ENCODE measurements around the gene NRP1.

DNA sequence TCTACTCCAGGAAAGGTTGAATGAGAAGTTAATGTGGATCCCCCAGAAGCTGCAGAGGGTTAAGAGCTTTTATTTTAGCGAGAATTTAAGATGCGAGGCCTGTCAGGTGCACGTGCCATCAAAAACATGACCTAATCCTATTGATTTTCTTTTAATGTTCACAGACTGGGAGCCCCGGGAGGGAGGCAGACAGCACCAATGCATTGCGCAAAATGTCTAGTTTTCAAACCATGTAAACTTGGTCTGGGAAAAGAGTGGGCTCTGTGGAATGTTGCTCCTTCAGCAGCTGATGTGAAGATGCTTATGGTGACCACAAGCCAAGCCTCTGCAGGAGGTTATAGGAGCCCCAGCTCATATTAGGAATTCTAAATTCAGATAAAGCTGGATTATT, 204.5 kb downstream of the NRP1 start:
- no peak for TF ChIP-seq CTCF (IDR thresholded peaks at IDR 0.05)
- TF ChIP-seq POLR2A (IDR thresholded peaks at IDR 0.05), result no peak
